ENCODE results near the gene VPS33B. TPM values are rescaled to one million over a fixed set of nuclear protein-coding genes. Genes with fewer than 3 reads are reported as not detected.

Gene VPS33B
- total RNA-seq, 2 donors from 2014 or later, result 9.4 to 18.3 TPM

- H3K36me3 ChIP-seq, result peaks cover 4 to 21% of the 10 kb centered on the region in 2 donors
Observed at GRCh38 chr15:90950676-90951075, 71.7 kb downstream of the VPS33B start.

GRCh38 chr15:90949979-90950675 lies 72.3 kb downstream of the VPS33B start:
- no peaks in the 10 kb centered on the region for H3K9me3 ChIP-seq
- no peaks in the 10 kb centered on the region for H3K4me1 ChIP-seq (replicated peaks)
- no peaks in the 10 kb centered on the region for H3K27me3 ChIP-seq (replicated peaks; ENCODE audit: insufficient read depth)
- no peak overlapping the region for H3K27ac ChIP-seq
- DNase-seq (ENCODE audit: low spot score), result no peak
- 91% methylated on average over 18 of the region's 23 CpGs for WGBS
- peaks cover 4 to 21% of the 10 kb centered on the region in 2 donors for H3K36me3 ChIP-seq
- TF ChIP-seq POLR2AphosphoS5 (IDR thresholded peaks at IDR 0.05) (no peak), POLR2A (IDR thresholded peaks at IDR 0.05) (no peak), CTCF (IDR thresholded peaks at IDR 0.05) (no peak)
- H3K4me3 ChIP-seq, result no peak overlapping the region
- intact Hi-C loops (cut with DNase I), result loop anchor here (10.0 kb wide), 1 partner anchor 75 kb away; the partner anchor contains the start of gene VPS33B

More at GRCh38 chr15:90950676-90951075, 71.7 kb downstream of the VPS33B start:
- Histone ChIP-seq H3K9me3 (no peaks in the 10 kb centered on the region), H3K27ac (no peak overlapping the region), H3K27me3 (replicated peaks; ENCODE audit: insufficient read depth) (no peaks in the 10 kb centered on the region), H3K4me1 (replicated peaks) (peaks cover 4% of the 10 kb centered on the region), H3K4me3 (no peak overlapping the region)
- intact Hi-C loops (cut with DNase I), result loop anchor here (10.0 kb wide), 1 partner anchor 74 kb away; the partner anchor contains the start of gene VPS33B
- 98% methylated on average over 6 of the region's 6 CpGs for WGBS
- no peak for DNase-seq (ENCODE audit: low spot score)
- TF ChIP-seq CTCF (IDR thresholded peaks at IDR 0.05), result no peak
- TF ChIP-seq POLR2A (IDR thresholded peaks at IDR 0.05), result no peak
- TF ChIP-seq POLR2AphosphoS5 (IDR thresholded peaks at IDR 0.05), result no peak

Small RNA genes lying within 50 kb of the gene (small RNA-seq; reads per million reads assigned to genes)
- 0 reads per million in 2 donors for gene RF00019

Other genes with a start within 250 kb of the VPS33B start
- gene FURIN, start 154.0 kb downstream of the VPS33B start, total RNA-seq, result 100 to 1,000 TPM in 1 of 2 donors, 10 to 100 TPM in 1; 92.8 to 154 TPM
- gene FES, start 138.1 kb downstream of the VPS33B start, total RNA-seq, result 10 to 100 TPM; 22.8 to 33.9 TPM
- 100 to 1,000 TPM in 1 of 2 donors, 10 to 100 TPM in 1; 46.6 to 113 TPM for gene MAN2A2, start 119.3 kb downstream of the VPS33B start, total RNA-seq
- gene HDDC3, start 90.0 kb downstream of the VPS33B start, total RNA-seq, result 10 to 100 TPM; 16.2 to 30.6 TPM
- 10 to 100 TPM; 52.2 to 70.1 TPM for gene UNC45A, start 87.3 kb downstream of the VPS33B start, total RNA-seq
- gene RCCD1, start 67.7 kb downstream of the VPS33B start, total RNA-seq, result 10 to 100 TPM in 1 of 2 donors, 1 to 10 TPM in 1; 9.1 to 13.0 TPM
- gene PRC1, start 28.1 kb downstream of the VPS33B start, total RNA-seq, result 10 to 100 TPM; 13.5 to 37.0 TPM
- gene SV2B, start 77.7 kb upstream of the VPS33B start, total RNA-seq, result 1 to 10 TPM; 2.3 to 5.4 TPM